MM.1S (cell line): ENCODE measurements around the gene FNDC5.

Experiments
- DNase-seq: peaks from one replicate; pipeline ENCODE4 v3.0.0-alpha.2; 2015
- H2AFZ ChIP-seq: fragments of 300-600 bp; sonication (generic); 2 replicates; pipeline ENCODE4 v1.6.0; 2016; ENCODE audit warnings: antibody characterized with exemption, low read length
- H3F3A ChIP-seq: fragments of 300-600 bp; sonication (generic); 2 replicates; pipeline ENCODE4 v1.6.1; 2016; ENCODE audit warnings: mild to moderate bottlenecking, antibody characterized with exemption, low read length, moderate library complexity, mixed read lengths; ENCODE audit not compliant: insufficient read depth
- H3K27ac ChIP-seq: fragments of 300-600 bp; sonication (generic); 2 replicates; pipeline ENCODE4 v1.5.1; 2016; ENCODE audit warnings: mild to moderate bottlenecking, low read length
- H3K27me3 ChIP-seq: fragments of 300-600 bp; sonication (generic); replicated peaks from 2 replicates; pipeline ENCODE4 v1.6.0; 2016; ENCODE audit warnings: low read length; ENCODE audit not compliant: insufficient read depth
- H3K36me3 ChIP-seq: fragments of 300-600 bp; sonication (generic); replicated peaks from 2 replicates; pipeline ENCODE4 v1.6.1; 2016; ENCODE audit warnings: mild to moderate bottlenecking, low read length, mixed read lengths; ENCODE audit not compliant: insufficient read depth
- H3K4me1 ChIP-seq: fragments of 300-600 bp; sonication (generic); 2 replicates; pipeline ENCODE4 v1.6.1; 2016; ENCODE audit warnings: low read length, mixed read lengths
- H3K4me2 ChIP-seq: fragments of 300-600 bp; sonication (generic); 2 replicates; pipeline ENCODE4 v1.6.0; 2016; ENCODE audit warnings: low read depth, low read length
- H3K4me3 ChIP-seq: fragments of 300-600 bp; sonication (generic); 2 replicates; pipeline ENCODE4 v1.5.1; 2016; ENCODE audit warnings: low read length, mixed read lengths
- H3K79me2 ChIP-seq: fragments of 300-600 bp; sonication (generic); 2 replicates; pipeline ENCODE4 v1.6.1; 2016; ENCODE audit warnings: mixed run types, low read length, mixed read lengths
- H3K9ac ChIP-seq: fragments of 300-600 bp; sonication (generic); 2 replicates; pipeline ENCODE4 v1.6.1; 2016; ENCODE audit warnings: low read length, mixed read lengths
- H3K9me2 ChIP-seq: fragments of 300-600 bp; sonication (generic); replicated peaks from 2 replicates; pipeline ENCODE4 v1.6.1; 2016; ENCODE audit warnings: mild to moderate bottlenecking, low read length, mixed read lengths; ENCODE audit not compliant: insufficient read depth
- H3K9me3 ChIP-seq: fragments of 300-600 bp; sonication (generic); replicated peaks from 2 replicates; pipeline ENCODE4 v1.6.1; 2016; ENCODE audit warnings: mild to moderate bottlenecking, low read length, mixed read lengths; ENCODE audit not compliant: insufficient read depth
- H4K20me1 ChIP-seq: fragments of 300-600 bp; sonication (generic); 2 replicates; pipeline ENCODE4 v1.6.1; 2016; ENCODE audit warnings: mild to moderate bottlenecking, low read length, moderate library complexity, mixed read lengths; ENCODE audit not compliant: insufficient read depth
- CTCF ChIP-seq: fragments of 300-600 bp; sonication (generic); IDR thresholded peaks from 2 replicates; pipeline ENCODE4 v1.5.1; 2016; ENCODE audit warnings: antibody characterized with exemption, low read length, mixed read lengths
- EZH2 ChIP-seq: fragments of 300-600 bp; sonication (generic); optimal IDR thresholded peaks from 2 replicates; pipeline ENCODE3; 2017; ENCODE audit warnings: low read depth, mild to moderate bottlenecking, antibody characterized with exemption, low read length, mixed read lengths
- EZH2phosphoT487 ChIP-seq: fragments of 300-600 bp; sonication (generic); IDR thresholded peaks from 2 replicates; pipeline ENCODE4 v1.6.1; 2018; ENCODE audit warnings: antibody characterized with exemption, low read length

The FNDC5 gene

GRCh38 chr1:32886828-32887414, 16.2 kb upstream of the FNDC5 start:
- no peak overlapping the region for H3K4me2 ChIP-seq

GRCh38 chr1:32886004-32886827, 15.5 kb upstream of the FNDC5 start, which contains the start of gene HPCA:
Gene HPCA, plus strand, starts transcription at chr1:32886491. Its CDS starts 2,408 bp downstream, at chr1:32888899.
- Histone ChIP-seq H3K79me2 (no peaks in the 10 kb centered on the region), H3K9ac (no peak within 1 kb of the TSS), H3K27ac (no peak within 1 kb of the TSS), H2AFZ (no peak within 1 kb of the TSS), H3K4me2 (no peak within 1 kb of the TSS), H3K9me2 (no peaks in the 10 kb centered on the region), H3K27me3 (peaks cover 71% of the 10 kb centered on the region), H3K4me3 (no peak within 1 kb of the TSS), H3K36me3 (no peaks in the 10 kb centered on the region), H3K4me1 (no peaks in the 10 kb centered on the region), H4K20me1 (no peaks in the 10 kb centered on the region), H3F3A (no peaks in the 10 kb centered on the region), H3K9me3 (no peaks in the 10 kb centered on the region)
- no peak for TF ChIP-seq EZH2phosphoT487
- no peak for TF ChIP-seq EZH2
- TF ChIP-seq CTCF, result peak; percentile 53
- DNase-seq, result peak; percentile 28

More at GRCh38 chr1:32886828-32887414, 16.2 kb upstream of the FNDC5 start:
- no peaks in the 10 kb centered on the region for H3K4me1 ChIP-seq
- H2AFZ ChIP-seq, result no peak overlapping the region
- no peak for DNase-seq
- no peaks in the 10 kb centered on the region for H3K36me3 ChIP-seq
- no peaks in the 10 kb centered on the region for H3K79me2 ChIP-seq
- H3K9ac ChIP-seq, result no peak overlapping the region
- H3K4me3 ChIP-seq, result no peak overlapping the region
- H3K27me3 ChIP-seq, result peaks cover 78% of the 10 kb centered on the region
- no peaks in the 10 kb centered on the region for H3K9me2 ChIP-seq
- TF ChIP-seq CTCF (no peak), EZH2 (no peak), EZH2phosphoT487 (no peak)
- no peaks in the 10 kb centered on the region for H4K20me1 ChIP-seq
- no peak overlapping the region for H3K27ac ChIP-seq
- H3K9me3 ChIP-seq, result no peaks in the 10 kb centered on the region
- H3F3A ChIP-seq, result no peaks in the 10 kb centered on the region

DNA sequence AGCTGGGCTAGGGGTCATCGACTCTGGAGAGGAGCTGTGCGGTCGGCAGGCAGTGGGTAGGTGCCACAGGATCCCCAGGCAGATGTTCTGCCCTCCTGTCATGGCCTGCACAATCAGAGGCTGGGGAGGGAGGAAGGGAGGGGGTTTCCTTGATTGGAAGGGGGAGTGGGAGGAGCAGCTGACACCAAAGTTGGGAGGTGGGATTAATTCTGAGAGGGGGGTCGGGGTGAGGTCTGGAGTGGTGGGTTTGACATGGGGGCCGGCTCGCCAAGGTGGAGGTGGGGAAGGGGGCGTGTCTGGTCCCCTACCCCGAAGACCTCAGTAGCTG, 14.9 kb upstream of the FNDC5 start:
- no peak overlapping the region for H3K4me2 ChIP-seq
- peaks cover 66% of the 10 kb centered on the region for H3K27me3 ChIP-seq
- TF ChIP-seq EZH2phosphoT487 (no peak), EZH2 (no peak), CTCF (no peak)

More for the DNA sequence above, 14.9 kb upstream of the FNDC5 start:
- no peaks in the 10 kb centered on the region for H3K36me3 ChIP-seq
- no peaks in the 10 kb centered on the region for H3F3A ChIP-seq
- DNase-seq, result no peak
- no peaks in the 10 kb centered on the region for H3K9me3 ChIP-seq
- H3K4me1 ChIP-seq, result no peaks in the 10 kb centered on the region
- H3K27ac ChIP-seq, result no peak overlapping the region
- no peaks in the 10 kb centered on the region for H3K79me2 ChIP-seq
- H3K9me2 ChIP-seq, result no peaks in the 10 kb centered on the region
- H3K9ac ChIP-seq, result no peak overlapping the region
- H4K20me1 ChIP-seq, result no peaks in the 10 kb centered on the region
- no peak overlapping the region for H2AFZ ChIP-seq
- H3K4me3 ChIP-seq, result no peak overlapping the region
